Astrocyte (in vitro differentiated cells and primary cell): ENCODE measurements around the gene NFIA. TPM values are rescaled to one million over a fixed set of nuclear protein-coding genes. Genes with fewer than 3 reads are reported as not detected.

ENCODE experiments used
- DNase-seq: peaks from one replicate; pipeline ENCODE4 v3.0.0-alpha.2; 2010; ENCODE audit warnings: low read depth
- FAIRE-seq: peaks from 2 replicates; lab custom pipeline; 2011; peaks lifted over from hg19 to GRCh38; lab: Jason Lieb, UNC
- H2AFZ ChIP-seq: 2 replicates; pipeline ENCODE4 v1.6.0; 2012; ENCODE audit warnings: low read depth, low read length, inconsistent platforms
- H3K27ac ChIP-seq: 2 replicates; pipeline ENCODE4 v1.5.1; 2011; ENCODE audit warnings: low read depth, low read length, inconsistent platforms
- H3K27me3 ChIP-seq: 2 replicates; pipeline ENCODE4 v1.6.0; 2011; ENCODE audit warnings: low read length, inconsistent platforms; ENCODE audit not compliant: insufficient read depth
- H3K36me3 ChIP-seq: 2 replicates; pipeline ENCODE4 v1.5.1; 2011; ENCODE audit warnings: low read length, inconsistent platforms; ENCODE audit not compliant: insufficient read depth
- H3K4me1 ChIP-seq: 2 replicates; pipeline ENCODE4 v1.5.1; 2011; ENCODE audit warnings: low read length, inconsistent platforms; ENCODE audit not compliant: insufficient read depth
- H3K4me2 ChIP-seq: 2 replicates; pipeline ENCODE4 v1.6.0; 2012; ENCODE audit warnings: low read length, inconsistent platforms
- H3K4me3 ChIP-seq: 2 replicates; pipeline ENCODE4 v1.5.1; 2011; ENCODE audit warnings: low read depth, mild to moderate bottlenecking, low read length, inconsistent platforms; ENCODE audit not compliant: insufficient read depth
- H3K79me2 ChIP-seq: 2 replicates; pipeline ENCODE4 v1.6.0; 2012; ENCODE audit warnings: mild to moderate bottlenecking, low read length, inconsistent platforms; ENCODE audit not compliant: insufficient read depth
- H3K9ac ChIP-seq: 2 replicates; pipeline ENCODE4 v1.6.0; 2012; ENCODE audit warnings: mild to moderate bottlenecking, low read length, inconsistent platforms
- H3K9me3 ChIP-seq: 2 replicates; pipeline ENCODE4 v1.5.1; 2012; ENCODE audit warnings: low read depth, mild to moderate bottlenecking, low read length, inconsistent platforms; ENCODE audit not compliant: insufficient read depth
- H4K20me1 ChIP-seq: 2 replicates; pipeline ENCODE4 v1.6.0; 2012; ENCODE audit warnings: low read length, inconsistent platforms; ENCODE audit not compliant: insufficient read depth
- H3K27ac Mint-ChIP-seq: one replicate; pipeline ENCODE4 v1.8.0; 2021; ENCODE audit warnings: mild to moderate bottlenecking, mixed read lengths; ENCODE audit not compliant: unreplicated experiment
- H3K27me3 Mint-ChIP-seq: one replicate; pipeline ENCODE4 v1.8.0; 2021; ENCODE audit warnings: low read depth, mixed read lengths; ENCODE audit not compliant: unreplicated experiment
- H3K36me3 Mint-ChIP-seq: one replicate; pipeline ENCODE4 v1.8.0; 2021; ENCODE audit warnings: low read depth, mixed read lengths; ENCODE audit not compliant: unreplicated experiment
- H3K4me1 Mint-ChIP-seq: one replicate; pipeline ENCODE4 v1.8.0; 2021; ENCODE audit warnings: low read depth, mixed read lengths; ENCODE audit not compliant: unreplicated experiment
- H3K4me3 Mint-ChIP-seq: one replicate; pipeline ENCODE4 v1.8.0; 2021; ENCODE audit warnings: mild to moderate bottlenecking, moderate library complexity, mixed read lengths; ENCODE audit not compliant: unreplicated experiment
- H3K9me3 Mint-ChIP-seq: one replicate; pipeline ENCODE4 v1.8.0; 2021; ENCODE audit warnings: mild to moderate bottlenecking, mixed read lengths; ENCODE audit not compliant: unreplicated experiment
- CTCF ChIP-seq: IDR thresholded peaks from 2 replicates; pipeline ENCODE4 v1.5.1; 2011; ENCODE audit warnings: low read depth, mild to moderate bottlenecking, inconsistent platforms, low read length, moderate library complexity; ENCODE audit not compliant: insufficient read depth
- EZH2 ChIP-seq: IDR thresholded peaks from 2 replicates; pipeline ENCODE4 v1.6.1; 2012; ENCODE audit warnings: mild to moderate bottlenecking, low read length, inconsistent platforms; ENCODE audit not compliant: insufficient read depth
- total RNA-seq: library from RNA; stranded (reverse); gene quantifications from 2 replicates; pipeline ENCODE4 v1.2.1, GENCODE V29; 2021

Gene NFIA
- total RNA-seq, 1 donor from 2014 or later, result 4.6 TPM

- Histone ChIP-seq H3K4me2 (no peak overlapping the region), H2AFZ (no peak overlapping the region), H3K36me3 (no peaks in the 10 kb centered on the region), H3K79me2 (no peaks in the 10 kb centered on the region), H4K20me1 (no peaks in the 10 kb centered on the region), H3K9me3 (no peaks in the 10 kb centered on the region), H3K4me1 (no peaks in the 10 kb centered on the region), H3K9ac (no peak overlapping the region), H3K27ac (no peak overlapping the region), H3K27me3 (no peaks in the 10 kb centered on the region), H3K4me3 (no peak overlapping the region)
- DNase-seq, result peak; percentile 57
- no peak for FAIRE-seq
- Mint-ChIP-seq H3K9me3 (no peaks in the 10 kb centered on the region), H3K4me1 (peaks cover 17% of the 10 kb centered on the region), H3K36me3 (no peaks in the 10 kb centered on the region), H3K4me3 (no peak overlapping the region), H3K27me3 (peaks cover 9% of the 10 kb centered on the region), H3K27ac (no peak overlapping the region)
- no peak for TF ChIP-seq CTCF
These were observed 15.0 kb downstream of the NFIA start for GRCh38 chr1:61097317-61097716.

- H3K27ac Mint-ChIP-seq, result no peak overlapping the region
These were observed 15.4 kb downstream of the NFIA start for GRCh38 chr1:61097722-61098121.

GRCh38 chr1:61098333-61098732 lies 16.0 kb downstream of the NFIA start:
- Histone ChIP-seq H4K20me1 (no peaks in the 10 kb centered on the region), H3K27me3 (no peaks in the 10 kb centered on the region), H3K79me2 (no peaks in the 10 kb centered on the region), H2AFZ (no peak overlapping the region), H3K36me3 (no peaks in the 10 kb centered on the region), H3K9me3 (no peaks in the 10 kb centered on the region), H3K9ac (no peak overlapping the region), H3K4me1 (no peaks in the 10 kb centered on the region), H3K27ac (no peak overlapping the region), H3K4me3 (no peak overlapping the region), H3K4me2 (no peak overlapping the region)
- Mint-ChIP-seq H3K27me3 (peaks cover 9% of the 10 kb centered on the region), H3K4me3 (no peak overlapping the region), H3K4me1 (peaks cover 17% of the 10 kb centered on the region), H3K9me3 (no peaks in the 10 kb centered on the region), H3K36me3 (no peaks in the 10 kb centered on the region), H3K27ac (no peak overlapping the region)
- TF ChIP-seq EZH2 (no peak), CTCF (no peak)
- no peak for FAIRE-seq
- no peak for DNase-seq

More at GRCh38 chr1:61097722-61098121, 15.4 kb downstream of the NFIA start:
- no peaks in the 10 kb centered on the region for H4K20me1 ChIP-seq
- no peaks in the 10 kb centered on the region for H3K9me3 ChIP-seq
- no peaks in the 10 kb centered on the region for H3K4me1 ChIP-seq
- H3K4me3 ChIP-seq, result no peak overlapping the region
- no peak overlapping the region for H3K9ac ChIP-seq
- no peak overlapping the region for H3K4me2 ChIP-seq
- peaks cover 9% of the 10 kb centered on the region for H3K27me3 Mint-ChIP-seq
- no peaks in the 10 kb centered on the region for H3K9me3 Mint-ChIP-seq
- no peaks in the 10 kb centered on the region for H3K27me3 ChIP-seq
- H3K4me1 Mint-ChIP-seq, result peaks cover 17% of the 10 kb centered on the region
- no peak for TF ChIP-seq CTCF
- no peak for TF ChIP-seq EZH2
- no peak overlapping the region for H3K4me3 Mint-ChIP-seq
- DNase-seq (no peak), FAIRE-seq (no peak)
- no peaks in the 10 kb centered on the region for H3K79me2 ChIP-seq
- no peaks in the 10 kb centered on the region for H3K36me3 ChIP-seq
- H2AFZ ChIP-seq, result no peak overlapping the region
- H3K27ac ChIP-seq, result no peak overlapping the region
- no peaks in the 10 kb centered on the region for H3K36me3 Mint-ChIP-seq
